Mammary epithelial cell (primary cell): ENCODE data around the gene NFASC.

Experiments used
- CTCF ChIP-seq, 2 donors: IDR thresholded peaks in 1 of 2; conservative IDR thresholded peaks in 1 of 2; 2 replicates each; pipeline ENCODE4 v1.5.1; 2011 to 2012; ENCODE audit warnings: inconsistent platforms in 2 of 2, low read length in 2 of 2, mild to moderate bottlenecking in 2 of 2, control low read depth in 1 of 2, low read depth in 1 of 2; ENCODE audit not compliant: insufficient read depth in 1 of 2; ENCODE audit errors: extremely low read depth in 1 of 2
- EZH2 ChIP-seq: IDR thresholded peaks from 2 replicates; pipeline ENCODE4 v1.6.1; 2012; ENCODE audit warnings: low read length, inconsistent platforms, borderline replicate concordance

GRCh38 chr1:205017766-205018165, 147.1 kb downstream of the NFASC start:
- no peak for TF ChIP-seq CTCF (conservative IDR thresholded peaks at IDR 0.05 in 1 of 2, IDR thresholded peaks at IDR 0.05 in 1 of 2; ENCODE audit: extremely low read depth in 1 of 2, insufficient read depth in 1 of 2, low read depth in 1 of 2, low read length in 2 of 2)
- TF ChIP-seq EZH2: no peak
